Activated naive CD4-positive, alpha-beta T cell (primary cell): ENCODE measurements around the gene CCDC47.
A peak's percentile ranks its signal among the peaks of the same experiment; 100 is the strongest.
"Not testable (repeated sequence)": the region's sequence is repeated elsewhere in the genome, so short reads cannot be mapped to it uniquely, and the experiment has no call there.

ENCODE experiments used
- DNase-seq, 4 experiments: peaks; one replicate each; lab custom pipeline; 2025; lab: John Stamatoyannopoulos, UW

CCDC47 gene, protein sequence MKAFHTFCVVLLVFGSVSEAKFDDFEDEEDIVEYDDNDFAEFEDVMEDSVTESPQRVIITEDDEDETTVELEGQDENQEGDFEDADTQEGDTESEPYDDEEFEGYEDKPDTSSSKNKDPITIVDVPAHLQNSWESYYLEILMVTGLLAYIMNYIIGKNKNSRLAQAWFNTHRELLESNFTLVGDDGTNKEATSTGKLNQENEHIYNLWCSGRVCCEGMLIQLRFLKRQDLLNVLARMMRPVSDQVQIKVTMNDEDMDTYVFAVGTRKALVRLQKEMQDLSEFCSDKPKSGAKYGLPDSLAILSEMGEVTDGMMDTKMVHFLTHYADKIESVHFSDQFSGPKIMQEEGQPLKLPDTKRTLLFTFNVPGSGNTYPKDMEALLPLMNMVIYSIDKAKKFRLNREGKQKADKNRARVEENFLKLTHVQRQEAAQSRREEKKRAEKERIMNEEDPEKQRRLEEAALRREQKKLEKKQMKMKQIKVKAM

DNA sequence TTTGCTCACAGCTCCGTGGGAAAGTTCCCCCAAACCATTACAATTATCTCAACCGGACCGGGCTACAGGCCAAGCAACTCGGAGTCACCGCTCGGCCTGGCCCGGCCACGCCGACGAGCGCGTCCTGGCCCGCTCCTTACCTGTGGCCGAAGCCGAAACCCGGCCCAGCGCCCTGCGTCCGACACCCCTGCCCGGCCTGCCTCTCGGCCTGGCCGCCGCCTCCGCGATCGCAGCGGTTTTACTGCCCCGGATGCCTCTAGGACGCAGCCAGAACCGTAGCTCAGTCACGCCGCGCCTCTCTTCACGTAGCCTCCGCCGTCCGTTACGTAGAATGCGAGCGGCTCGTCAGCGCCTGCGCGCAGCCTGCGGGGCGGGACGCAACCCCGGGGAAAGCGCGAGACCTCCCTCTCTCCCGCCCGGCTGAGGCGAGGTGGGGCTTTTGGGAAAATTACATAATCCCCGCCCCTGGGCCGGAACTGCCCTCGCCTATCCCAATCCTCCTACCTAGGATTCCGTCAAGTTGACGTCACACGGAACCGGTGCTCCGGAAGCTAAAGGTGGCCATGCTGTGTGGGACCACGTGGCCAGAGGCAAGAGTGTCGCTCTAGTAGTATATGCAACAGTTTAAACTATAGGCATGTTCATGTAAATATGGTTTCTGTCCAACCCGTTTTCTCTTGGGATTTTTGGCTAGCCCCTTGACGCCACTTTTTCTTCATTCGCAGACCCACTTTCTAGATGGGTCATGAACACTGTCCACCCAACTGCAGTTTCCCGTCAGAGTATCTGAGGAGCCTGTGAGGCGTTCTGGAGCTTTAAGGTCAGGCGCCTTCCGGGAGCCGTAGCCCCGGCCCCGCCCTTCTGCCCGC is at the start of gene CCDC47:
Gene CCDC47 (minus strand): TSS at position 326 of the 869 bp plus-strand sequence. CDS start 7,422 bp downstream, outside the sequence.
- DNase-seq, result peak; percentile 94 to 96 (median 94)

DNA sequence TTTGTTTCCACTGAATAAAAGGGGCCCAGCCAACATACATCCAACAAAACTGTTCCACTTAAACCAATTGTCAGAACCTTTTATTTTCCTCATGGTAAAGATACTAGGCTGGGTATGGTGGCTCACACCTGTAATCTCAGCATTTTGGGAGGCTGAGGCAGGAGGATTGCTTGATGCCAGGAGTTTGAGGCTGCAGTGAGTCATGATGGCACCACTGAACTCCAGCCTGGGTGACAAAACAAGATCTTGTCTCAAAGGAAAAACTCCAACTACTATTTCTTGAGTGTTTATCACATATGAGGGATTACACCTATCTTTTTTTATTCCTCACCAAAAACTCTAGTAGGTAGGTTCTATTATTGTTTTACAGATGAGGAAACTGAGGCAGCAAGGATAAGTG is 49.1 kb upstream of the CCDC47 start:
- no peak for DNase-seq

DNA sequence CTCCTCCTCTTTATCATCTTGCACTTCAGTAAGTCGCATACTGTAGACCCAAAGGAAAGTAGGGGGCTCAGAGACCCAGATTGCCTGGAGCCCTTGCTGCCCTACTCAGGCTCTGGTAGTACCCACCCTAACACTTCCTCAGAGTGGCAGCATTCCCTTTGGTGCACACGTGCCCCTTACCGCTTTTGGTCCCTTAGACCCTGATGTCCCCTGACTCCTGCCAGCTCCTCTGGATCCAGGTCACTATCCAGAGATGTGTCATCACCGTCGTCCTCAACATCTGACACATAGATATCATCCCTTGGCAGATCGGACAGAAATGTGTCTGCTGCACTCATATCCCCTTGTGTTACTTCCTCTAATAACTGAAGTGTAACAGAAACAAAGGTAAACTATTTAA is 48.4 kb upstream of the CCDC47 start:
- DNase-seq, result no peak

DNA sequence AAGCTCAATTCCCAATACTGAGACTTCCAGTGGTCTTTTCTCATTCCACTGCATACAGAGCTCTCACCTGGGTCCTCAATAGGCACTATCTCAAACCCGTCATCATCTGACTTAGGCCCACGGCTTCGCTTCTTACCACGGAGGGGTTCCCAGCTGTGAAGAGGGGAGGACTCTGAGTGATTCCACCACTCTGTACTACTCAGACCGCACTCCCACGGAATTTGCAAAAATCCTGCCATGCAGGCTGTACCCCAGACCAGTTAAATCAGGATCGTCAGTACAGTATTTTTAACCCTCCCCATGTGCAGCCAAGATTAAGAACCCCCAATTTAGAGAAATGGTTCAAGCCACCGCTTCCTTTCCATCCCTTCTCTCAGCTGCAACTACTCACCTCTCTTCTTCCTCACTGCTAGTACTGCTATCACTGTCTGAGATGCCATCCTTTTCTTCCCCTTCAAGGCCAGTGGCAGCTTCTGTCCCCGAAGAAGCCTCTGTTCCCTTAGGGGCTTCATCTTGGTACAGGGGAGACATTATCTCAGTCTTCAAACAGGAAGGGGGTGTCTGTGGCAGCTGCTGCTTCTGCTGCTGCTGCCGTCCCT is 47.7 kb upstream of the CCDC47 start:
- DNase-seq, result no peak

DNA sequence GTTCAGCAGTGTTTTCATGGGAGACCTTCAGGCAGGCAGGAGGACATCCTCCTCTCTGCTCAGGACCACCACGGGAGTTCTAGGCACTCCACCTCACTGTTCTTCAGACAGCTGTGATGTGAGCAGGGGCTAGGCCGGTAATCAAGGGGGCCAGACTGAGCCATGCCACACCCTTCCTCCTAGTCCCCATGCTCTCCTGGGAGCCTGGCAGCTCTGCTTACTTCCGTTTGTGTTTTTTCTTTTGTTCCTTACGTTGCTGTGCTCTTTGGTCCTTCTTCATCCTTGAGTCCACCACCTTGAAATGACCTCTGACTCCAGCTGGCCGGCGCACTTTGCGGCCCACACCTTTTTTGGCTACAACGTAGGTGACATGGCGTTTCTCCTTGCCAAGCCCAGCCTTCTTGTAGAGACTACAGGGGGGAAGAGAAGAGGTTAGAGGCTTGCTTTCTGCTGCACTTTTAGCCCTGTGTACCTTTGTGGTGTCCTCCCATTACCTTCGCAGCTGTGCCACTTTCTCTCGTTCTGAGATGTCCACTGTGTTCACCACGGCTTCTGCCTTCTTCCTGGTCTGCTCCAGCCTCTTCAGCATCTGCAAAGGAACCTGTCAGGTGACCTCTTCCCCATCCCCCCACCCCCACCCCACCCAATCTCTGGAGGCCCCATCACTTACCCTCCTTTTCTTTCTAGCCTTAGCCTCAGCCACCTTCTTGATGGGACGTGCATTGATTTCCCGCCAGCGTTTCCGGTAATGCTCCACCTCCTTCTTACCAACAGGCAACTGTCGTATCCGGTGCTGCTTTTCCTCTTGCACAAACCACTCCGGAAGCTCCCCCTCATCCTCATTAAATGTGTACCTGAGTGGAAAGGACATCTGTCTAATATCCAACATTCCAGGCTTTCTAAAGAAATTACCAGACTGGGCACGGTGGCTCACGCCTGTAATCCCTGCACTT is 46.5 kb upstream of the CCDC47 start:
- no peak for DNase-seq

DNA sequence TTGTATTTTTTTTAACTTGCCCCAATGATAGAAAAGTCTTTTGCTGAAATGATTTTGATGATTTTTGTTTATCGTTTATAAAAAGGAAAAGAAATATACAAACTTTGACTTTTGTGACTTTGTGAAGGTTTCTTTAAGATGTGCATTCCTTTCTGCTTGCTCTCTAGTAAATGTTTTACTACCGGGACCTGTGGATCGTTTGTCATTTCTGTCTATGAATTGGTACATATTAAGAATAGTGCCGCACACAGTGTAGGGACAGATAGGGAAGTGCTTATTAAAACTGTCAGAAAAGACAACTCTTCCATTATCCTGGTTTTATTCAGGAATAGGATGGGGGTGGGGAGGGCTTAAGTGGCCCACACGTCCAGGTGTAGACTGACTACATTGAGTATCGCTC is 45.7 kb upstream of the CCDC47 start:
- DNase-seq, result no peak

DNA sequence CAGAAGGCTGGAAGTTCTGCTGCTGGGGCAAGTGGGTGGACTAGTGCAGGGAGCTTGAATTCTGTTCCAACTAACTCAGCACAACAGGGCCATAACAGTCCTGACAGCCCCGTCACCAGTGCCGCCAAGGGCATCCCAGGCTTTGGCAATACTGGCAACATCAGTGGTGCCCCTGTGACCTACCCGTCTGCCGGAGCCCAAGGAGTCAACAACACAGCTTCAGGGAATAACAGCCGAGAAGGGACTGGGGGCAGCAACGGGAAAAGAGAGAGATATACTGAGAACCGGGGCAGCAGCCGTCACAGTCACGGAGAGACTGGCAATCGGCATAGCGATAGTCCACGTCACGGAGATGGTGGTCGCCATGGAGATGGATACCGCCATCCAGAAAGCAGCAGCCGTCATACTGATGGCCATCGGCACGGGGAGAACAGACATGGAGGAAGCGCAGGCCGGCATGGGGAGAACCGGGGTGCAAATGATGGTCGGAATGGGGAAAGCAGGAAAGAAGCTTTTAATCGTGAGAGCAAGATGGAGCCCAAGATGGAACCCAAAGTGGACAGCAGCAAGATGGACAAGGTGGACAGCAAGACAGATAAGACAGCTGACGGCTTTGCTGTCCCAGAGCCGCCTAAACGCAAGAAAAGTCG is 44.5 kb upstream of the CCDC47 start:
- no peak for DNase-seq

DNA sequence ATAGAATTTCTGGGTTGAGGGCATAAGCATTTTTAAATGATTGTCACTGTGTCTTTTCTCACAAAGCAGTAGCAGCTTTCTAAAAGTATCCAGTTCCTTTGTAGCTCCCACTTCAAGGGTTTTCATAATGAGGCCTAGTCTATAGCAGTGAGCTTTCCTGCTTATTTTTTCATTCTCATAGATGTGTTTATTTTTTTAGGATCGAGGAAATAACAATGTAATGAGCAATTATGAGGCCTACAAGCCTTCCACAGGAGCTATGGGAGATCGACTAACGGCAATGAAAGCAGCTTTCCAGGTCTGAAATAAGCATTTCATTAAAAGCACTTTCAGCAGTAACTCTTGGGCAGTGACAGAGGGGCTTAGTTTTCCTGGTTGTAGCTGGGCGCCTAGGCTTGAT is 43.3 kb upstream of the CCDC47 start:
- DNase-seq, result no peak

DNA sequence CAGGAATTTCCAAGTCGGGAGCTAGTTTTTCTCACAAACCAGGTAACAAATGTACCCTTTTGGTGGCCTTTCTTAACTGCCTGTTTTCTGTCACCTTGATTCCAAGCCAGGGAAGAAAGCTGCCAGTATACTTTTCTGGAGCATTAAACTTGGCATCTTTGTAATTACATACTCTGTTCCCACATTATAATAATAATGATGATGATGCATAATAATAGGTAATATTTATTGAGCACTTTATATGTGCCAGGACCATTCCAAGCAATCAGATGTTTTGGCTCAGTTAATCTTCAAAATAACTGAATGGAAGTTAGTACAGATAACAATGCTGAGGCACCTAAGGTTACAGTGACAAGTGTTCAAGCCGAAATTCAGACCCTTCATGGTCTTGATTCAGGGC is 42.7 kb upstream of the CCDC47 start:
- DNase-seq, result no peak

DNA sequence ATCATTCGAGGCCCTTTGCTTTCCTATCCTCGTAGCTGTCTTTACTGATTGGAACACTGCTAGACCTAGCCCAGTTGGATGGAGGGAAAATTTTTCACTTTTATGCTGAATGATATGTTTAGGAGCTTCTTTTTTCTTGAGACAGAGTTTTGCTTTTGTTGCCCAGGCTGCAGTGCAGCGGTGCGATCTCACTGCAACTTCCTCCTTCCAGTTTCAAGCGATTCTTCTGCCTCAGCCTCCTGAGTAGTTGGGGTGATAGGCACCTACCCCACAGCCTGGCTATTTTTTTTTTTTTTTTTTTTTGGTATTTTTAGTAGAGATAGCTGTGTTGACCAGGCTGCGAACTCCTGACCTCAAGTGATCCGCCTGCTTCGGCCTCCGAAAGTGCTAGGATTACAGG is 36.6 kb upstream of the CCDC47 start:
- no peak for DNase-seq

DNA sequence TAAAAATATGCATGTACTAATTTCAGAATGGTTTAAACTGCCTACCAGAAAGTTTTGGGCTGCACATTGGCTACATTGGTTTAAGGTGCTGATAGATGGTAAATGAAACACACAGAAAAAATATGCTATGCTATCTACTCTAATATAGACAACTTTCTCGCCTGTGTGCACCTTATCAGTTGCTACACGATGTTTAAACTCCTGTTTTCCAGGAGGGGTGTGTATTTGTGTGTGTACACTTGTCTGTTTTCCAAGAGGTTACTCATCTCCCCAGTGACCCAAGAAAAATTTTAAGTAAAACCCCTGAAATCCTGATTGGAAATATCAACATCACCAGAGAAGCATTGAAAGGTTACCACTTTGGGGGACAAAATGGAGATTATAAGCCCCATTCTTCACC is 32.2 kb upstream of the CCDC47 start:
- DNase-seq, result no peak

DNA sequence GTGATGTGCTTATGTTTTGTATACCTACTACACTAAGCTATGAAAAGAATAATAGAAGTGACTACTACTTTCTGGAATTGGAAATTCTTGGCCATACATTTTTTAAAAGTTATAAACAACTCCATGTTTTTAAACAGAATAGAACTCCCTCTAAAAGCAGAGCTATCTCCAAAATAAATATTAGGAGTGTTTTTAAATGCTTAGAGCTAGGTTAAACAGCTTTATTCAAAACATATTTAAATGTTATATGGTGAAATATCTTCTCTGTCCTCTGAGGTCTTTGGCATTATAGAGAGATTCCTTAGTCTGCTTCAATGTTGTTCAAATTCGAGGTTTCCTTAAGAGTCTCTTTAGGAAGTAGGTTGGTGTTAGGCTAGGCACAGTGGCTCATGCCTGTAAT is 30.9 kb upstream of the CCDC47 start:
- DNase-seq, result no peak

DNA sequence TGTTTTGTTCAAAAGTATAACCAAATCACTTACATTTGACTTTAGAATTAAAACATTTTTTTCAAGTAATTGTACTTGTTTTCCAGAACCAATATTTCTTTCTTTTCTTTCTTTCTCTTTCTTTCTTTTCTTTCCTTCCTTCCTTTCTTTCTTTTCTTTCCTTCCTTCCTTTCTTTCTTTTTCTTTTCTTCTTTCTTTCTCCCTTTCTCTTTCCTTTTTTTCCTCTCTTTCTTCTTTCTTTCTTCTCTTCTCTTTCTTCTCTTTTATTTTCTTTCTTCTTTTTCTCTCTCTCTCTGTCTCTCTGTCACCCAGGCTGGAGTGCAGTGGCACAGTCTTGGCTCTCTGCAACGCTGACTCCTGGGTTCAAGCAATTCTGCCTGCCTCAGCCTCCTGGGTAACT is 27.4 kb upstream of the CCDC47 start:
- DNase-seq, result no peak

DNA sequence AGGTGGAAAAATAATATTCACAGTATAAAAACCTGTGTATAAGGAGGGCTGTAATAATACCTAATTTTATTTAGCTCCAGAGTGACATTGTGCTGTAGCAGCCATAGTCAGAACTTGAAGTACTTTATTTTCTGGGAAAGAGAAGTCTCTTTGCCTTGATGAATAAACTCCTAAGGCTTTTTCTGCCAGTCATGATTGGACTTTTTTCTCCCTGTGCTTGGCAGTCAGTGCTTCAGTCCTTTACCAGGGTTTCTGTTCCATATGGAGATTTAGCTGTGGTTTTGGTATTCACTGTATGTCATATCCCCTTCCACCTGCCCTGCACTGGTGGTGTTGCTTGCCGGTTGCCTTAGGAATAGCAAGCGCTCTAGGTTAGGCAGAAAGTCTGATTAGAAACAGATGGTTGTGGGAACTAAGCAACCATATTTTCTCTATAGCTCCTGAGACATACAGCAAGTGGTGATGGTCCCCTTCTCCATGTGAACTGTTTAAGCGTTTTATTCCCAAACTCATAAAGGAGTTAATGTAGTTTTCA is 25.2 kb upstream of the CCDC47 start:
- no peak for DNase-seq

DNA sequence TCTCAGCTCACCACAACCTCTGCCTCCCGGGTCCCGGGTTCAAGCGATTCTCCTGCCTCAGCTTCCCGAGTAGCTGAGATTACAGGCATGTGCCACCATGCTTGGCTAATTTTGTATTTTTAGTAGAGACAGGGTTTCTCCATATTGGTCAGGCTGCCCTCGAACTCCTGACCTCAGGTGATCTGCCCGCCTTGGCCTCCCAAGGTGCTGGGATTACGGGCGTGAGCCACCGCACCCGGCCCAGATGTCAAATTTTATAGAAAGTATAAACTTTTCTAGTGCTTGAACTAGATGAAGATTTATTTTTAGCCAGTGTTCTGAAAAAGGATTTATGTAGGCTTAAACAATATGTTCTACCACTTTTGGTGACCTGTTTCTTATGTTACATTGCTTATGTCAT is 23.0 kb upstream of the CCDC47 start:
- DNase-seq, result not testable (repeated sequence)

DNA sequence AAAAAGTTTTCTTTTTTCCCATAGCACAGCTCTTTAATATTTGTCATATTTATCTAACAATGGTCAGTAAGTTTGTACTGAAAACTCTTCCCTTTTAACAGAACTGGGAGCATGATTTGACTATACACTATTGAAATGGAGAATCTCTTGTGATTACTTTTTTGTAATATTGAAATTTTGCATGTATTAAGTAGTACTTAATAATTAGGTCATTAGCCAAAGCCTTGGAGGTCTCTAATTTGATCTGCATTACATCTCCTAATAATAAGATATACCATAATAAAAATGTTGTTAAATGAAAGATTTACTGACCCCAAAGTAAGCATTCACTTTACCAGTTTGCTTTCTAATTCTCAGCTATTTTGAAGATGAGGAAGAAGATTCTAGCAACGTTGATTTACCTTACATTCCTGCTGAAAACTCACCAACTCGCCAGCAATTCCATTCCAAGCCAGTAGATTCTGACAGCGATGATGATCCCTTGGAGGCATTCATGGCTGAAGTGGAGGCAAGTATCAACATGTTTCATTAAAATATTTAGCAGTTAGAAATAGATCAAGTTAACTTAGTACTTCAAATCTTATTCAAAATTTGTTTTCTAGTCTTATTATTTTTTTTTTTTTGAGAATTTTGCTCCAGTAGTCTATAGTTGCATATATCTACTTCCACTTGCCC is 18.8 kb upstream of the CCDC47 start:
- DNase-seq, result no peak

DNA sequence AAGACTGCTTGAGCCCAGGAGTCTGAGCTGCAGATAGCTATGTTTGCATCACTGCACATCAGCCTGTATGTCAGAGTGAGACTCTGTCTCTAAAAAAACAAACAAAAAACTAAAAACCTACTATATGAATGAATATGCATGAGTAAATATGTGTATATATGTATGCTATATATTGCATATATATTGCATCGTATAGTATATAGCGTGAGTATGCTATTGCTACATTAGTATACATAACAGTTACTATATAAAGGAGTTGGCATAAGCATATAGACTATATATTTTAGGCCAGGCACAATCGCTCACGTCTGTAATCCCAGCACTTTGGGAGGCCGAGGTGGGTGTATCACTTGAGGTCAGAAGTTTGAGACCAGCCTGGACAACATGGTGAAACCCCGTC is 16.7 kb upstream of the CCDC47 start:
- no peak for DNase-seq

DNA sequence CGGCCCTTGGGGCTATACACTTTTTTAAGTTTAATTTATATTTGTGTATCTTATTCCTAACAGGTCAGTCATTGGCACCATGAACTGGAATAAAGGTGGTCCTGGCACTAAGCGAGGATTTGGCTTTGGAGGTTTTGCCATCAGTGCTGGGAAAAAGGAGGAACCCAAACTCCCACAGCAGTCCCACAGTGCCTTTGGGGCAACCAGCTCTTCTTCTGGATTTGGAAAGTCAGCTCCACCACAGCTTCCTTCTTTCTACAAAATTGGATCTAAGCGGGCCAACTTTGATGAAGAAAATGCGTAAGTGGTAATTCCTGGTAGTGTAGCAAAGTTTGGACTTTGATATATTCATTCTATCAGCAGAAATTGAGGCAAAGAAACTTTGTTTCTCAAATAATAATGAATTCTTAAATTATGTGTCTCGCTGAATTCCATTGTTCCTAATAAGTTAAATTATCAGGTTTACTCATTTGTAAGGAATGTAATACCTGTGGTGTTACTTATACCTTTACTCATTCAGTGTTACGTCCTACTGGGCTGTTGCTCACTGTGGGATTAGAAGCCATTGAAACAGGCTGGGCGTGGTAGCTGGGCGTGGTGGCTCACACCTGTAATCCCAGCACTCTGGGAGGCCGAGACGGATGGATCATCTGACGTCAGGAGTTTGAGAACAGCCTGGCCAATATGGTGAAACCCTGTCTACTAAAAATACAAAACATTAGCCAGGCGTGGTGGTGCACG is 13.7 kb upstream of the CCDC47 start:
- no peak for DNase-seq

DNA sequence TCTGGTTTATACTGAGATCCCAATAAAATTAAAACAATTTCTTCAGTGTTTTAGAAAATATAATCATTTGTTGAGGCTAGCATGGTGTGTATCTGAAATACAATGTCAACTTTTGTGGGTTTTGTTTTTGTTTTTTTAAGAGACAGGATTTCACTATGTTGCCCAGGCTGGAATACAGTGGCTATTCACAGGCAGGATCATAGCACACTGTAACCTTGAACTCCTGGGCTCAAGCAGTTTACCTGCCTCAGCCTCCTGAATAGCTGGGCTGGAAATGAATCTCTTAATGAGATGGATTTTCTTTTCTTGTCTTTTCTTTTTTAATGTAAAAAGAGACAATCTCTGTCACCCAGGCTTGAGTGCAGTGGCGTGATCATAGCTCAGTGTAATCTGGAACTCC is 12.7 kb upstream of the CCDC47 start:
- DNase-seq, result no peak
